ENCODE measurements around the gene SUPT3H. TPM values are rescaled to one million over a fixed set of nuclear protein-coding genes. Genes with fewer than 3 reads are reported as not detected.
A peak's percentile ranks its signal among the peaks of the same experiment; 100 is the strongest.

Gene SUPT3H
- total RNA-seq, 6 experiments from 2014 or later, result 0.95 to 2.8 (median 2.0) TPM

- no peak overlapping the region for H3K4me3 ChIP-seq
- intact Hi-C loops (cut with DNase I), result no loop called here
- H3K27ac ChIP-seq, result no peak overlapping the region
- H3K9me3 ChIP-seq, result no peaks in the 10 kb centered on the region
- H3K4me1 ChIP-seq, result peaks cover 0 to 9% (median 0%) of the 10 kb centered on the region in 4 donors
- no peaks in the 10 kb centered on the region for H3K27me3 ChIP-seq
- WGBS (ENCODE audit: insufficient coverage, low coverage, low lambda C conversion rate, missing lambda C conversion rate), result 73% methylated on average over 4 of the region's 4 CpGs
- ATAC-seq (peak; percentile 79 to 89 (median 87)), DNase-seq (peak; percentile 31 to 67 (median 59))
- TF ChIP-seq POLR2A (IDR thresholded peaks at IDR 0.05), result no peak
- no peak for TF ChIP-seq CTCF (IDR thresholded peaks at IDR 0.05)
- H3K36me3 ChIP-seq, result no peaks in the 10 kb centered on the region
Measured at GRCh38 chr6:44804546-44805159, 573.1 kb downstream of the SUPT3H start.

GRCh38 chr6:44804016-44804415, 573.7 kb downstream of the SUPT3H start:
- Histone ChIP-seq H3K27me3 (no peaks in the 10 kb centered on the region), H3K9me3 (no peaks in the 10 kb centered on the region), H3K4me1 (peaks cover 0 to 9% (median 0%) of the 10 kb centered on the region in 4 donors), H3K27ac (no peak overlapping the region), H3K4me3 (no peak overlapping the region), H3K36me3 (no peaks in the 10 kb centered on the region)
- intact Hi-C loops (cut with DNase I), result no loop called here
- WGBS (ENCODE audit: insufficient coverage, low coverage, low lambda C conversion rate, missing lambda C conversion rate), result 100% methylated on average over 1 of the region's 5 CpGs
- no peak for ATAC-seq
- no peak for DNase-seq
- TF ChIP-seq CTCF (IDR thresholded peaks at IDR 0.05) (no peak), POLR2A (IDR thresholded peaks at IDR 0.05) (no peak)

GRCh38 chr6:44800784-44801592, 576.7 kb downstream of the SUPT3H start:
- H3K4me3 ChIP-seq, result no peak overlapping the region
- no peaks in the 10 kb centered on the region for H3K9me3 ChIP-seq
- ATAC-seq, result no peak
- H3K27me3 ChIP-seq, result no peaks in the 10 kb centered on the region
- intact Hi-C loops (cut with DNase I), result no loop called here
- whole genome bisulfite sequencing (ENCODE audit: insufficient coverage, low coverage, low lambda C conversion rate, missing lambda C conversion rate), result 71% methylated on average over 4 of the region's 8 CpGs
- no peak for TF ChIP-seq CTCF (IDR thresholded peaks at IDR 0.05)
- no peak for TF ChIP-seq POLR2A (IDR thresholded peaks at IDR 0.05)
- H3K4me1 ChIP-seq, result peaks cover 0 to 9% (median 0%) of the 10 kb centered on the region in 4 donors
- no peaks in the 10 kb centered on the region for H3K36me3 ChIP-seq
- DNase-seq, result no peak
- H3K27ac ChIP-seq, result no peak overlapping the region

- Histone ChIP-seq H3K4me1 (peaks cover 0 to 9% (median 0%) of the 10 kb centered on the region in 4 donors), H3K27ac (no peak overlapping the region), H3K4me3 (no peak overlapping the region), H3K27me3 (no peaks in the 10 kb centered on the region), H3K9me3 (no peaks in the 10 kb centered on the region), H3K36me3 (no peaks in the 10 kb centered on the region)
- no peak for TF ChIP-seq POLR2A (IDR thresholded peaks at IDR 0.05)
- no peak for TF ChIP-seq CTCF (IDR thresholded peaks at IDR 0.05)
- 31% methylated on average over 8 of the region's 8 CpGs for WGBS (ENCODE audit: insufficient coverage, low coverage, low lambda C conversion rate, missing lambda C conversion rate)
- intact Hi-C loops (cut with DNase I), result no loop called here
- ATAC-seq (peak in 3 of 4 donors; percentile 35 to 43 (median 41)), DNase-seq (no peak)
Measured at GRCh38 chr6:44800171-44800783, 577.5 kb downstream of the SUPT3H start.

Data from right lobe of liver (tissue), 6 donors.